H9 (cell line): Measurements from ENCODE around the gene SLC12A4. TPM values are rescaled to one million over a fixed set of nuclear protein-coding genes. Genes with fewer than 3 reads are reported as not detected.
"Not testable (repeated sequence)": the region's sequence is repeated elsewhere in the genome, so short reads cannot be mapped to it uniquely, and the experiment has no call there.

Experiments used
- DNase-seq: peaks from one replicate; pipeline ENCODE4 v3.0.0-alpha.2; 2017
- H2AFZ ChIP-seq: one replicate; pipeline ENCODE4 v1.6.1; 2013; ENCODE audit warnings: mild to moderate bottlenecking, low read length, control low read depth, moderate library complexity
- H2AK5ac ChIP-seq: 2 replicates; pipeline ENCODE4 v1.6.1; 2013; ENCODE audit warnings: low read length, control low read depth, mixed read lengths; ENCODE audit not compliant: insufficient read length
- H2BK120ac ChIP-seq: one replicate; pipeline ENCODE4 v1.6.1; 2013; ENCODE audit warnings: low read depth, mild to moderate bottlenecking, low read length, control low read depth, inconsistent platforms; ENCODE audit not compliant: poor library complexity, severe bottlenecking
- H2BK12ac ChIP-seq: 2 replicates; pipeline ENCODE4 v1.6.1; 2013; ENCODE audit warnings: low read length, control low read depth, mixed read lengths, low read depth; ENCODE audit not compliant: insufficient read length
- H2BK15ac ChIP-seq: 2 replicates; pipeline ENCODE4 v1.6.1; 2013; ENCODE audit warnings: low read depth, low read length, control low read depth
- H2BK20ac ChIP-seq: one replicate; pipeline ENCODE4 v1.6.1; 2013; ENCODE audit warnings: low read depth, mild to moderate bottlenecking, low read length, control low read depth, inconsistent platforms; ENCODE audit not compliant: poor library complexity, severe bottlenecking
- H2BK5ac ChIP-seq: 2 replicates; pipeline ENCODE4 v1.6.1; 2013; ENCODE audit warnings: low read length, control low read depth, mixed read lengths; ENCODE audit not compliant: insufficient read length
- H3K14ac ChIP-seq: 2 replicates; pipeline ENCODE4 v1.6.1; 2013; ENCODE audit warnings: low read length, control low read depth; ENCODE audit not compliant: insufficient read depth
- H3K18ac ChIP-seq: 2 replicates; pipeline ENCODE4 v1.6.1; 2013; ENCODE audit warnings: low read depth, mild to moderate bottlenecking, mixed read lengths, low read length, control low read depth; ENCODE audit not compliant: insufficient read length
- H3K23ac ChIP-seq: 2 replicates; pipeline ENCODE4 v1.6.1; 2013; ENCODE audit warnings: low read length, control low read depth, mixed read lengths, low read depth; ENCODE audit not compliant: insufficient read length
- H3K23me2 ChIP-seq: 2 replicates; pipeline ENCODE4 v1.6.1; 2013; ENCODE audit warnings: low read depth, mild to moderate bottlenecking, mixed read lengths, low read length, control low read depth; ENCODE audit not compliant: insufficient read length, poor library complexity, severe bottlenecking
- H3K27ac ChIP-seq: 2 replicates; pipeline ENCODE4 v1.5.1; 2013; ENCODE audit warnings: low read length, control low read depth, mixed read lengths, low read depth; ENCODE audit not compliant: insufficient read length
- H3K27me3 ChIP-seq: 2 replicates; pipeline ENCODE4 v1.6.1; 2013; ENCODE audit warnings: low read length, control low read depth, inconsistent platforms; ENCODE audit not compliant: insufficient read depth
- H3K4ac ChIP-seq: 2 replicates; pipeline ENCODE4 v1.6.1; 2013; ENCODE audit warnings: low read depth, mild to moderate bottlenecking, control low read depth, inconsistent platforms, low read length, moderate library complexity
- H3K4me1 ChIP-seq: 2 replicates; pipeline ENCODE4 v1.6.1; 2013; ENCODE audit warnings: low read length, control low read depth, inconsistent platforms; ENCODE audit not compliant: insufficient read depth
- H3K4me2 ChIP-seq: 2 replicates; pipeline ENCODE4 v1.6.1; 2013; ENCODE audit warnings: low read length, control low read depth, mixed read lengths; ENCODE audit not compliant: insufficient read length, insufficient read depth
- H3K56ac ChIP-seq: 2 replicates; pipeline ENCODE4 v1.6.1; 2013; ENCODE audit warnings: low read depth, mild to moderate bottlenecking, mixed read lengths, low read length, control low read depth; ENCODE audit not compliant: insufficient read length
- H3K79me1 ChIP-seq: 2 replicates; pipeline ENCODE4 v1.6.1; 2013; ENCODE audit warnings: low read depth, mild to moderate bottlenecking, moderate library complexity, low read length, control low read depth, inconsistent platforms; ENCODE audit not compliant: insufficient read depth, poor library complexity, severe bottlenecking
- H3K79me2 ChIP-seq: 2 replicates; pipeline ENCODE4 v1.6.1; 2013; ENCODE audit warnings: low read length, control low read depth, inconsistent platforms; ENCODE audit not compliant: insufficient read depth
- H3K9ac ChIP-seq: 2 replicates; pipeline ENCODE4 v1.6.1; 2013; ENCODE audit warnings: low read length, control low read depth, mixed read lengths; ENCODE audit not compliant: insufficient read length; ENCODE audit errors: extremely low read depth
- H3K9me3 ChIP-seq: one replicate; pipeline ENCODE4 v1.6.1; 2013; ENCODE audit warnings: low read depth, low read length, inconsistent platforms; ENCODE audit not compliant: control insufficient read depth
- H3T11ph ChIP-seq: one replicate; pipeline ENCODE4 v1.6.1; 2013; ENCODE audit warnings: mild to moderate bottlenecking, low read length, control low read depth, inconsistent platforms
- H4K20me1 ChIP-seq: one replicate; pipeline ENCODE4 v1.6.1; 2013; ENCODE audit not compliant: control insufficient read depth, insufficient read length, insufficient read depth
- H4K5ac ChIP-seq: 2 replicates; pipeline ENCODE4 v1.6.1; 2013; ENCODE audit warnings: low read depth, mild to moderate bottlenecking, mixed read lengths, low read length, control low read depth; ENCODE audit not compliant: insufficient read length
- H4K8ac ChIP-seq: replicated peaks from 2 replicates; pipeline ENCODE4 v1.6.1; 2013; ENCODE audit warnings: low read length, control low read depth, mixed read lengths, low read depth; ENCODE audit not compliant: insufficient read length
- H4K91ac ChIP-seq: 2 replicates; pipeline ENCODE4 v1.6.1; 2013; ENCODE audit warnings: low read depth, mild to moderate bottlenecking, moderate library complexity, mixed read lengths, low read length, control low read depth; ENCODE audit not compliant: insufficient read length
- H3K27ac Mint-ChIP-seq, 3 experiments: 2 replicates in 2 of 3; 3 replicates in 1 of 3; pipeline ENCODE4 v1.8.0; 2020 to 2021; ENCODE audit warnings: mixed read lengths in 3 of 3, mild to moderate bottlenecking in 1 of 3, moderate library complexity in 1 of 3
- H3K27me3 Mint-ChIP-seq: 2 replicates; pipeline ENCODE4 v1.8.0; 2021; ENCODE audit warnings: low read depth, mild to moderate bottlenecking, moderate library complexity, mixed read lengths
- H3K36me3 Mint-ChIP-seq, 3 experiments: 2 replicates in 2 of 3; 3 replicates in 1 of 3; pipeline ENCODE4 v1.8.0; 2020 to 2021; ENCODE audit warnings: low read depth in 3 of 3, mixed read lengths in 3 of 3; ENCODE audit not compliant: insufficient read depth in 1 of 3
- H3K4me1 Mint-ChIP-seq, 2 experiments: 2 replicates each; pipeline ENCODE4 v1.8.0; 2020; ENCODE audit warnings: mixed read lengths in 2 of 2
- H3K4me3 Mint-ChIP-seq, 2 experiments: 2 replicates in 1 of 2; 3 replicates in 1 of 2; pipeline ENCODE4 v1.8.0; 2020 to 2021; ENCODE audit warnings: mild to moderate bottlenecking in 2 of 2, mixed read lengths in 2 of 2, moderate library complexity in 1 of 2
- H3K9me3 Mint-ChIP-seq, 2 experiments: 2 replicates in 1 of 2; 3 replicates in 1 of 2; pipeline ENCODE4 v1.8.0; 2020; ENCODE audit warnings: mild to moderate bottlenecking in 2 of 2, mixed read lengths in 2 of 2, moderate library complexity in 1 of 2
- WGBS: extraction: QIAGEN DNeasy Blood & Tissue Kit; methylation state at CpG from one replicate; pipeline ENCODE4 v1.1.7; 2013; ENCODE audit warnings: missing lambda C conversion rate, low lambda C conversion rate, mixed read lengths; ENCODE audit not compliant: insufficient read length; ENCODE audit errors: extremely low coverage; 5-methylcytosine and 5-hydroxymethylcytosine counted together
- total RNA-seq: library from RNA; stranded (reverse); gene quantifications from 2 replicates; pipeline ENCODE4 v1.2.1, GENCODE V29; 2021

Gene SLC12A4
- total RNA-seq, 1 experiment from 2014 or later, result 46.7 TPM

DNA sequence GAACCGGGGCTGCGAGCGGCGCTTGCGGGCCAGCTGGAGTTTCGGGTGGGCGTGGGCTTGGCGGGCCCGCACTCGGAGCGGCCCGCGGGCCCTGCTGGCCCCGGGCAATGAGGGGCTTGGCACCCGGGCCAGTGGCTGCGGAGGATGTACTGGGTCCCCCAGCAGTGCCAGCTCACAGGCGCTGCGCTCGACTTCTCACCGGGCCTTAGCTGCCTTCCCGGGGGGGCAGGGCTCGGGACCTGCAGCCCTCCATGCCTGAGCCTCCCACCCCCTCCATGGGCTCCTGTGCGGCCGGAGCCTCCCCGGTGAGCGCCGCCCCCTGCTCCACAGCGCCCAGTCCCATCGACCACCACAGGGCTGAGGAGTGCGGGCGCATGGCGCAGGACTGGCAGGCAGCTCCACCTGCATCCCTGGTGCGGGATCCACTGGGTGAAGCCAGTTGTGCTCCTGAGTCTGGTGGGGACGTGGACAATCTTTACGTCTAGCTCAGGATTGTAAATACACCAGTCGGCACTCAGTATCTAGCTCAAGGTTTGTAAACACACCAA lies 29.9 kb upstream of the SLC12A4 start:
- H3K79me1 ChIP-seq, H3K4me2 ChIP-seq, H3T11ph ChIP-seq, H2AFZ ChIP-seq, H3K27me3 Mint-ChIP-seq, H3K79me2 ChIP-seq, H3K27ac ChIP-seq, H3K23me2 ChIP-seq, H2BK20ac ChIP-seq, H3K4me1 ChIP-seq, H3K9me3 Mint-ChIP-seq, H3K18ac ChIP-seq, H2BK12ac ChIP-seq, H2AK5ac ChIP-seq, H3K4me3 Mint-ChIP-seq, H3K4ac ChIP-seq, H3K27ac Mint-ChIP-seq, H3K23ac ChIP-seq, H3K36me3 Mint-ChIP-seq, H3K9ac ChIP-seq, H3K27me3 ChIP-seq, H2BK5ac ChIP-seq, H4K91ac ChIP-seq, H3K56ac ChIP-seq, H2BK15ac ChIP-seq, H2BK120ac ChIP-seq, H4K5ac ChIP-seq, H4K20me1 ChIP-seq, H3K9me3 ChIP-seq, DNase-seq, H3K14ac ChIP-seq, H4K8ac ChIP-seq, H3K4me1 Mint-ChIP-seq: not testable (repeated sequence)
- WGBS, result no CpG with 5 or more reads among the region's 36 CpGs
